Measurements from ENCODE around the gene TIMMDC1.
"Not testable (repeated sequence)": the region's sequence is repeated elsewhere in the genome, so short reads cannot be mapped to it uniquely, and the experiment has no call there.

Gene TIMMDC1

GRCh38 chr3:119557192-119557876 is 59.0 kb downstream of the TIMMDC1 start:
- no peak for DNase-seq (ENCODE audit: low spot score)

GRCh38 chr3:119557877-119558269 is 59.5 kb downstream of the TIMMDC1 start:
- no peak for DNase-seq (ENCODE audit: low spot score)

GRCh38 chr3:119558626-119559317 is 60.4 kb downstream of the TIMMDC1 start:
- no peak for DNase-seq (ENCODE audit: low spot score)

DNA sequence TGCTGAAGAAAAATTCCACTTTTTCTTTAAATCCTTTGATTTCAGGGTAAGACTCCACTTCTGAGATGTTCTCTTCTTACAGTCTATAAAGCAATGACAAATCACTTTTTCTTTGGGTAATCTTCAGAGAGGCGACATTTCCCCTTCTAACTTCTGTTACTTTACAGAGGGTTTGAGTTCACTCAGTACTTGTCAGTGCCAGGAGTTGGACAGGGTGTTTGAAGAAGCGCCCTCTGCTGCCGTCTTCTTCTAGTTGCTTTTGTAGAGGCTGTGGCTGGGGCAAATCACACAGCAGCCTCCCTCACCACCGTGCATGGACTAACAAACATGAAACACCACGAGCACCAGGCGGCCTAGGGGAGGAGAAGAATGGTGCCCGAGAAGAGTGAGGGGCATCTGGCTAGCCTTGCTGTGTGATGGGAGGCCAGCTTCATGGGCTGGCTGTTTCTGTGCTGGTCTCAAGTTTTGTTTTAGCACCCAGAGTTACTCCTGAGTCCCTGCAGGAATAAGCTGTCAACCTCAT is 61.2 kb downstream of the TIMMDC1 start, which contains the start of gene CD80:
Gene CD80 (minus strand): TSS at position 174 of the 523 bp plus-strand sequence. CDS start 1,886 bp downstream, outside the sequence.
- DNase-seq (ENCODE audit: low spot score), result peak; percentile 45

- DNase-seq (ENCODE audit: low spot score), result no peak
Measured at GRCh38 chr3:119560160-119560559, 61.8 kb downstream of the TIMMDC1 start.

DNA sequence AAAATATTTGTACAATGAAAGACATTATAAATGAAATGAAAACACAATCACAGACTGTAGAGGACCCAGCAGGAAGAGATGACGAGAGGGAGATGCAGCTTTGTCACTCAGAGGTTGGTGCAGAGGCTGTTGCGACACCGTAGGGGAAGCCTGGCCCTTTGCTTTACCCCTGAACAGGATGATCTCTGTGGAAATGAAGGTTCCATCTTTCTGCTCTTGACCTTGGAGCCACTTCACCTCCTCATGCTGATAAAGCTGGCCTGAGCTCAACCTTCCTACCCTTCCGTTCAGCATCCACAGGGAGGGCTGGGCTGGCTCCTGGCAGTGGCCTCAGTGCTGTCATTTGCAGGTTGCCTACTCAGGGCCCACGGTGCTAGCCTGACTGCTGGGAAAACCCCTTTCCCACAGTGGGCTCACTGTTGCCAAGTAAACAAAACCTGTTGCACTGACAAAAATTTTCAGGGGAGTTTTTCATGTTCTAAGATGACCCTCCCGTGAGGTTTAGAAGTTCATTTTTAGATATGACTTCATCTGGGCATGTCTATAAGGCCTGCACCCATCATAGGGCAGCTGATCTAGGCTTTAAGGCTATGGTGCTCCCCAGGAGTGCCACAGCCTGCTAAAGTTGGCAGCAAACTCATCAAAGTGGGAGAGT is 64.1 kb downstream of the TIMMDC1 start:
- DNase-seq (ENCODE audit: low spot score), result no peak

DNA sequence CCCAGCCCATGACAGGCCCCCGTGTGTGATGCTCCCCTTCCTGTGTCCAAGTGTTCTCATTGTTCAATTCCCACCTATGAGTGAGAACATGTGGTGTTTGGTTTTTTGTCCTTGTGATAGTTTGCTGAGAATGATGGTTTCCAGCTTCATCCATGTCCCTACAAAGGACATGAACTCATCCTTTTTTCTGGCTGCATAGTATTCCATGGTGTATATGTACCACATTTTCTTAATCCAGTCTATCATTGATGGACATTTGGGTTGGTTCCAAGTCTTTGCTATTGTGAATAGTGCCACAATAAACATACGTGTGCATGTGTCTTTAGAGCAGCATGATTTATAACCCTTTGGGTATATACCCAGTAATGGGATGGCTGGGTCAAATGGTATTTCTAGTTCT is 65.0 kb downstream of the TIMMDC1 start:
- DNase-seq (ENCODE audit: low spot score), result not testable (repeated sequence)

DNA sequence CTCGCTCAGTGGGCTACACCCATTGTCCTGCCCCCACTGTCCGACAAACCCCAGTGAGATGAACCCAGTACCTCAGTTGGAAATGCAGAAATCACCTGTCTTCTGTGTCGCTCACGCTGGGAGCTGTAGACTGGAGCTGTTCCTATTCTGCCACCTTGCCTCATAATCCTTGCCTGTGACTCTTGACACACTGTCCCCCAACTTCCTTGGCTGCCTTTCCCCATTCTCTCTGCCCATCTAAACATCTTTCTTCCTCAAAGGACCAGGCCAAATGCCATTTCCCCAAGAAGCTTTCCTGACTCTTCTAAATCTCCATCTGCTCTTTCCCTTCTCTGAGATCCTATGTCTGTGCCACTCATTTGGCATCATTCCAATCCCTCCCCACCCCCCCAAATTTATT is 70.8 kb downstream of the TIMMDC1 start:
- DNase-seq (ENCODE audit: low spot score), result no peak

DNA sequence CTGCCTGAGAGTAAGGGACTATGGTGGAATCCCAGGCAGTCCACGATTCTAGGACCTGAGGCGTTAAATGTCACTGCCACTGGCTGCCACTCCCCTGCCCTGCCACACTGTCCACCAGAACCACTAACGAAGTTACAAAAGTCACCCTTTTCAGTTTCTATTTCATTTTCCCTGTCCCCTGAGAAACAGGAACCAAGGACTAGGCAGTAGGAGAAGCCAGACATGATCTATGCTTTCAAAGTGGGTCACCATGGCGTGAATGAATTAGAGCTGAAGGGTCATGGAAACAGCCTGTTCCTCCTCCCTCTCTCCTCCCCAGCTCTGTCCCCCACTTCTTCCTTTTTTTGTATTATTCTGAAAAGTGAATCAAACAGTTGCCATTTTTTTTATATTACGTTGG is 71.9 kb downstream of the TIMMDC1 start:
- peak; percentile 76 for DNase-seq (ENCODE audit: low spot score)

GRCh38 chr3:119571230-119571629 is 72.9 kb downstream of the TIMMDC1 start:
- DNase-seq (ENCODE audit: low spot score), result no peak

- DNase-seq (ENCODE audit: low spot score), result no peak
Measured at GRCh38 chr3:119571688-119572087, 73.3 kb downstream of the TIMMDC1 start.

All from pons (tissue), 1 donor.